ENCODE data around the gene DDIT3.
"Not testable (repeated sequence)": the region's sequence is repeated elsewhere in the genome, so short reads cannot be mapped to it uniquely, and the experiment has no call there.

Gene DDIT3

DNA sequence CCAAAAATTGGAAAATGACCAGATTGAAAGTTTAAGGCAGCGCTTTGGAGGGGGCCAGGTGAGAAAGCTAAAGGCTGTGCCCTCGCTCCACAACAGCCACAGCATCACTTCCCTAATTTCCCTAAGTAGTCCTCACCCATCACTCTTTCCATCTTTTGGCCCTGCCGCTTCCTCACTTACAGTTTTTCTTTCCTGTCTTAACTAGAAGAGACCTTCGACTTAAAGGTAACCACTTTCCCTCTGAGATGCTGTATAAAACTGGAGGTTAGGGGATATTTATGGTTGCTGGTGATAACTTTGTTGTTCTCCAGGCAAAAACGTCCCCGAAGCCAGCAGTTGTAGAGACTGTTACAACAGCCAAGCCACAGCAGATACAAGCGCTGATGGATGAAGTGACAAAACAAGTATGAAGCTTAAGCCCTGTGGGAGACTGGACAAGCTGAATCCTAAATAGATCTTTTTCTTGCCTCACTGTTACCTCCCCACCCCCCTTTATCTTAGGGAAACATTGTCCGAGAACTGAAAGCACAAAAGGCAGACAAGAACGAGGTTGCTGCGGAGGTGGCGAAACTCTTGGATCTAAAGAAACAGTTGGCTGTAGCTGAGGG is 4.3 kb downstream of the DDIT3 start:
- TF ChIP-seq, protein P1, sequence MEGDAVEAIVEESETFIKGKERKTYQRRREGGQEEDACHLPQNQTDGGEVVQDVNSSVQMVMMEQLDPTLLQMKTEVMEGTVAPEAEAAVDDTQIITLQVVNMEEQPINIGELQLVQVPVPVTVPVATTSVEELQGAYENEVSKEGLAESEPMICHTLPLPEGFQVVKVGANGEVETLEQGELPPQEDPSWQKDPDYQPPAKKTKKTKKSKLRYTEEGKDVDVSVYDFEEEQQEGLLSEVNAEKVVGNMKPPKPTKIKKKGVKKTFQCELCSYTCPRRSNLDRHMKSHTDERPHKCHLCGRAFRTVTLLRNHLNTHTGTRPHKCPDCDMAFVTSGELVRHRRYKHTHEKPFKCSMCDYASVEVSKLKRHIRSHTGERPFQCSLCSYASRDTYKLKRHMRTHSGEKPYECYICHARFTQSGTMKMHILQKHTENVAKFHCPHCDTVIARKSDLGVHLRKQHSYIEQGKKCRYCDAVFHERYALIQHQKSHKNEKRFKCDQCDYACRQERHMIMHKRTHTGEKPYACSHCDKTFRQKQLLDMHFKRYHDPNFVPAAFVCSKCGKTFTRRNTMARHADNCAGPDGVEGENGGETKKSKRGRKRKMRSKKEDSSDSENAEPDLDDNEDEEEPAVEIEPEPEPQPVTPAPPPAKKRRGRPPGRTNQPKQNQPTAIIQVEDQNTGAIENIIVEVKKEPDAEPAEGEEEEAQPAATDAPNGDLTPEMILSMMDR (IDR thresholded peaks at IDR 0.05; ENCODE audit: low read depth, low read length), result no peak
- no peaks in the 10 kb centered on the region for H3K27me3 ChIP-seq
- DNase-seq, result no peak
- no peak overlapping the region for H3K4me3 ChIP-seq (ENCODE audit: low read depth, low read length)
- peaks cover 78% of the 10 kb centered on the region for H3K36me3 ChIP-seq
- H3K4me1 ChIP-seq, result peaks cover 5% of the 10 kb centered on the region
- H3K9me3 ChIP-seq, result no peaks in the 10 kb centered on the region

DNA sequence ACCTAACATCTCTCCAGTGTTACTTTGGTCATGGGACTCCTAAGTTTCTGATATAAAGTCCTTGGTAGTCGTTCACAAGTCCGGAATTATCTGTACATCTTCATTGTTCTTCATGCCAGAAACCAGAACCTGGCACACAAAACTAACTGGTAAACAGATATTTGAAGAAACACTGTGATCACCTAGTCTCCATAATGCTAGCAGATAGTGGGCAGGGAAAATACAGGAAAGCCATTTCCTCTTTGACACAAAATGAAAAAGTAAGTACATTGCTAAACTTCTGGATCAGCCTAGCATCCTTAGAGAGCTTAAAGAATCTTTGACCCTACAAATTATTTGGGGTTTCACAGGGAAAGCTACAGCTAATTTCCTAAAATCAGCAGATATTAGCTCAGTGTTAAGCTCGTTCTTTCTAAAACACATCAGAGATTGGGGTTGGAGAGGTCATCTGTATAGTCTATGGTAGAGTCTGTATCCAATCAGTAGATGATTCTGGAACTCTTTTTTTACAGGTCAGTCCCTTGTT is 4.8 kb downstream of the DDIT3 start:
- peaks cover 84% of the 10 kb centered on the region for H3K36me3 ChIP-seq
- H3K4me1 ChIP-seq, result peaks cover 3% of the 10 kb centered on the region
- DNase-seq, result no peak
- H3K4me3 ChIP-seq (ENCODE audit: low read depth, low read length), result no peak overlapping the region
- TF ChIP-seq, protein P1 (IDR thresholded peaks at IDR 0.05; ENCODE audit: low read depth, low read length), result no peak
- H3K9me3 ChIP-seq, result no peaks in the 10 kb centered on the region
- no peaks in the 10 kb centered on the region for H3K27me3 ChIP-seq

DNA sequence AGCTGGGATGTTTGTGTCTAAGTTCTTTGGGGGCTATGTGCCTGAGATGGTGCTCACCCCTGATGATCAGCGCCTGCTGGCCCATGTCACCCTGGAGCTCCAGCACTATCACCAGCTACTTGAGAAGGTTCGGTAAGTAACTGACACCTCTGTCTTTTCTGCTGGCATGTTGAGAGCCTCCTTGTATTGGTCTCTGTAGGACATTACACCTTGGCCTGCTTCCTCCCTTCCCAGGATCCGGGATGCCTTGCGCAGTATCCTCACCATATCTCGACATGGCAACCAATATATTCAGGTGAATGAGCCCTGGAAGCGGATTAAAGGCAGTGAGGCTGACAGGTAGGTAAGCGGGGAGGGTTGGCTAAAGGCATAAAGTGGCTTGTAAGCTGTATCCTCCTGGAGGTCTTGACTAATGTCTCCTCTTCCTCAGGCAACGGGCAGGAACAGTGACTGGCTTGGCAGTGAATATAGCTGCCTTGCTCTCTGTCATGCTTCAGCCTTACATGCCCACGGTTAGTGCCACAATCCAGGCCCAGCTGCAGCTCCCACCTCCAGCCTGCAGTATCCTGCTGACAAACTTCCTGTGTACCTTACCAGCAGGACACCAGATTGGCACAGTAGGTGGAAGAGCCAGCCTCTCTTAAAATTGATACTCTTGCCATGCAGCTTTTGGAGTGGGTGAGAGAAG is 5.5 kb downstream of the DDIT3 start:
- Histone ChIP-seq H3K36me3 (peaks cover 87% of the 10 kb centered on the region), H3K27me3 (no peaks in the 10 kb centered on the region), H3K9me3 (no peaks in the 10 kb centered on the region), H3K4me3 (ENCODE audit: low read depth, low read length) (no peak overlapping the region), H3K4me1 (peaks cover 3% of the 10 kb centered on the region)
- TF ChIP-seq, protein P1 (IDR thresholded peaks at IDR 0.05; ENCODE audit: low read depth, low read length), result no peak
- no peak for DNase-seq

DNA sequence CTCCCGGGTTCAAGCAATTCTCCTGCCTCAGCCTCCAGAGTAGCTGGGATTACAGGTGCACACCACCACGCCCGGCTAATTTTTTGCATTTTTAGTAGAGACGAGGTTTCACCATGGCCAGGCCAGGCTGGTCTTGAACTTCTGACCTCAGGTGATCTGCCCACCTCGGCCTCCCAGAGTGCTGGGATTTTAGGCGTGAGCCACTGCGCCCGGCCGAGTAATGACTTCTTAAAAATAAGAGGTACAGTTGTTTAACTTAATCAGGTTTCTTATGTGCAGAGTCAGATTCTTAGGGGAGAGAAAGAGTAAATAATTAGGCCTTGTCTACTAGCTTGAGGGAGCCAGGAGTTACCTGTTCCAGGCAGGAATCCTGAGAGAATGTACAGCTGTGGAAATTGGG is 6.1 kb downstream of the DDIT3 start:
- not testable (repeated sequence) for H3K4me1 ChIP-seq; H3K27me3 ChIP-seq; DNase-seq; H3K9me3 ChIP-seq; H3K4me3 ChIP-seq (ENCODE audit: low read depth, low read length)
- peaks cover 93% of the 10 kb centered on the region for H3K36me3 ChIP-seq

DNA sequence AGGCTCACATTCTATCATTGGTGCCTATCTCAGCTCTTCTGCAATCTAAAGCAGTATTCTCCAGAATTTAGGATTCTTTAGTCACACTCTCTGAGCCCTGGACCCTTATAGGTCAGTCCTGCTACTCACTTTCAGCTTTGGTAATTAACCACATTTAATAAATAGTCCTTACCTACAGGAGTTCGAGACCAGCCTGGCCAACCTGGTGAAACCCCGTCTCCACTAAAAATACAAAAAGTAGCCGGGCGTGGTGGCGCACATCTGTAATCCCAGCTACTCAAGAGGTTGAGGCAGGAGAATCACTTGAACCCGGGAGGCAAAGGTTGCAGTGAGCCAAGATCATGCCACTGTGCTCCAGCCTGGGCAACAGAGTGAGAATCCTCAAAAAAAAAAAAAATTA is 6.6 kb downstream of the DDIT3 start:
- peaks cover 94% of the 10 kb centered on the region for H3K36me3 ChIP-seq
- not testable (repeated sequence) for H3K27me3 ChIP-seq, H3K9me3 ChIP-seq

DNA sequence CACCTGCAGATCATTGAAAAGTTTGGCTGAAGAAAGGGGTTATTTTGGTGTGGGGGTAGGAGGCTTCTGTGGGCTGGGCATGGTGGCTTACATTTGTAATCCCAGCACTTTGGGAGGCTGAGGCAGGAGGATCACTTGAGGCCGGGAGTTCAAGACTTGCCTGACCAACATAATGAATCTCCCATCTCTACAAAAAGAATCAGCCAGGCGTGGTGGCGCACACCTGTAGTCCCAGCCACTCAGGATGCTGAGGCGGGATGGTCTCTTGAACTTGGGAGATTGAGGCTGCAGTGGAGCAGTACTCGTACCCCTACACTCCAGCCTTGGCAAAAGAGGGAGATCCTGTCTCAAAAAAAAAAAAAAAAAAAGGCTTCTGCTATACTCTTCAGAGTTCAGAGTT is 7.0 kb downstream of the DDIT3 start:
- TF ChIP-seq, protein P1 (IDR thresholded peaks at IDR 0.05; ENCODE audit: low read depth, low read length), result no peak
- Histone ChIP-seq H3K9me3 (no peaks in the 10 kb centered on the region), H3K27me3 (no peaks in the 10 kb centered on the region), H3K4me1 (no peaks in the 10 kb centered on the region; the same call in none of the 2 replicates), H3K36me3 (peaks cover 92% of the 10 kb centered on the region), H3K4me3 (ENCODE audit: low read depth, low read length) (no peak overlapping the region)
- DNase-seq, result no peak

More for the DNA sequence above, 6.6 kb downstream of the DDIT3 start:
- DNase-seq; H3K4me1 ChIP-seq; H3K4me3 ChIP-seq (ENCODE audit: low read depth, low read length): not testable (repeated sequence)

DNA sequence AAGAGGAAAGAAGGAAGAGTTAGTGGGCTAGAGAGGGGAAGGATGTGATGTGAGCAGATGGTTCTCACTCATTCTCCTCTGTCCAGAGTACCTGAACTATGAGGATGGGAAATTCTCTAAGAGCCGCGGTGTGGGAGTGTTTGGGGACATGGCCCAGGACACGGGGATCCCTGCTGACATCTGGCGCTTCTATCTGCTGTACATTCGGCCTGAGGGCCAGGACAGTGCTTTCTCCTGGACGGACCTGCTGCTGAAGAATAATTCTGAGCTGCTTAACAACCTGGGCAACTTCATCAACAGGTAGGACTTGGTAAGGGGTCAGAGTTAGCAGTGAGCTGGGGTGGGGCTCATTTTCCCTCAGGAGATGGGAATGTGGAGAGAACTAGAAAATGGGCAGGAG is 7.6 kb downstream of the DDIT3 start:
- H3K4me3 ChIP-seq (ENCODE audit: low read depth, low read length), result no peak overlapping the region
- TF ChIP-seq, protein P1 (IDR thresholded peaks at IDR 0.05; ENCODE audit: low read depth, low read length), result no peak
- no peaks in the 10 kb centered on the region for H3K9me3 ChIP-seq
- H3K4me1 ChIP-seq, result no peaks in the 10 kb centered on the region; the same call in 1 of the 2 replicates
- peaks cover 86% of the 10 kb centered on the region for H3K36me3 ChIP-seq
- no peak for DNase-seq
- H3K27me3 ChIP-seq, result no peaks in the 10 kb centered on the region

Data from BE2C (cell line).